ENCODE measurements around the gene PPP6R3. TPM values are rescaled to one million over a fixed set of nuclear protein-coding genes. Genes with fewer than 3 reads are reported as not detected.

The PPP6R3 gene
- total and polyA plus RNA-seq, 8 donors, result 19.5 to 236 (median 103) TPM

DNA sequence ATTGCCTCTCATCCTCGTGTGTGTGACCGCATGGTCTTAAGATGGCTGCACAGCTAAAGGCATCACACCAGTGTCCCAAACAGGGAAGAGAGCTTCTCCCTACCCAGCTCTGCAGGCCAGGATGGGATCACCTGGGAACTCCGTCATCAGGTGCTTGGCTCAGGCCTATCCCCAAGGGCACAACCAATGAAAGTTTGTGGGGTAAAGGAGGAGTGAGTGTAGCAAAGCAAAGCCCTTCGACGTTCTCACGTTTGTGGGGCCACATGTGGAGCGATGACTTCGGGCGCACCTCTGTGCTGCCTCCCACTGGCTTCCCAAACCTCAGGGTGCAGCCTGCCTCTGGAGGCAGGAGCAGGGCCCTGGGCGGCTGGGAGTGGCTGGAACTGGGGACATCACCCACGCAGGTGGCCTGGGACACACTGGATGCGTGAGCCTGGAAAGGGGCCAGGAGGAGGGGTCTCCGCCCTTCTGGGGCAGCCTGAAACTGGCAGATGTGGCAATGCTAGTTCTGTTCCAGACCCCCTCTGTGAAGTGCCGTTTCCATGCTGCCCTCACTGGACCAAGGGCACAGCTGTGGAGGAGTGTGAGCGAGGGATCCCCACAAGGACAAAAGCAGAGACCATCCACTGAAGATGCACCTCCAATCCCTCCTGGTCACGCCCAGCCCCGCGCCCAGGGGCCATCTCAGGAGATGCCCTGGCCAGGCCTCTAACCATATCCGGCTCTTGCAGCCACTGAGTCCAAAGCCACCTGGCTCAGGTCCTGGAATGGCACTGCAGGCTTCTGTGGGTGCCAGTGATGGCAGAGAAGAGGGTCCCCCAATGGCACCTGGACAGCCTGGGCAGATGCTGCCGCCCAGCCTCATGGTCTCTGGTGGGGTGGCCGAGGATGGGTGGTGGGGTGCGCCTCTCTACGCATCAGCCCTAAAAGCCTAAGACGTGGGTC, 193.2 kb downstream of the PPP6R3 start:
- DNase-seq, result no peak

DNA sequence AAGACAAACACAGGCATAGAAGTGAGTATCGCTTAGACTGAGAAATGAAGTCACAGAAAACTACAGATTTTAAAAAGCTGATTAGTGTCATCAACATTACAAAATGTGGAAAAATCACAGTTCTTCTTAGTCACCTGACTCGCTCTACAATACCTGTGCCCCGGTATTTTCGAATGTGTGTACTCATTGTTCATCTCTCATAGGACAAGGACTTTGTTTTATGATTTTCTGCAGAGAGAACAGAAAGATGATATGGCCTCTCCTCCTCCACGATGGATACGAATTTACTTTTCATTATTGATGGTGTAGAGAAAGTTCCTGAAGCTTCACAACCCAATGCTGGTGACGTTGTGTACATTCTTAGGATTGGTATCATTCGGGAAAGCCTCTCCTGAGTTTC, 194.4 kb downstream of the PPP6R3 start:
- Histone ChIP-seq H3K36me3 (no peaks in the 10 kb centered on the region), H3K4me3 (no peak overlapping the region), H3K4me1 (peaks cover 0 to 8% (median 3%) of the 10 kb centered on the region in 4 donors), H3K27ac (no peak overlapping the region), H3K27me3 (peaks cover 0 to 52% (median 9%) of the 10 kb centered on the region in 3 donors), H3K9me3 (peaks cover 0 to 15% (median 9%) of the 10 kb centered on the region in 4 donors)
- TF ChIP-seq, protein P1, sequence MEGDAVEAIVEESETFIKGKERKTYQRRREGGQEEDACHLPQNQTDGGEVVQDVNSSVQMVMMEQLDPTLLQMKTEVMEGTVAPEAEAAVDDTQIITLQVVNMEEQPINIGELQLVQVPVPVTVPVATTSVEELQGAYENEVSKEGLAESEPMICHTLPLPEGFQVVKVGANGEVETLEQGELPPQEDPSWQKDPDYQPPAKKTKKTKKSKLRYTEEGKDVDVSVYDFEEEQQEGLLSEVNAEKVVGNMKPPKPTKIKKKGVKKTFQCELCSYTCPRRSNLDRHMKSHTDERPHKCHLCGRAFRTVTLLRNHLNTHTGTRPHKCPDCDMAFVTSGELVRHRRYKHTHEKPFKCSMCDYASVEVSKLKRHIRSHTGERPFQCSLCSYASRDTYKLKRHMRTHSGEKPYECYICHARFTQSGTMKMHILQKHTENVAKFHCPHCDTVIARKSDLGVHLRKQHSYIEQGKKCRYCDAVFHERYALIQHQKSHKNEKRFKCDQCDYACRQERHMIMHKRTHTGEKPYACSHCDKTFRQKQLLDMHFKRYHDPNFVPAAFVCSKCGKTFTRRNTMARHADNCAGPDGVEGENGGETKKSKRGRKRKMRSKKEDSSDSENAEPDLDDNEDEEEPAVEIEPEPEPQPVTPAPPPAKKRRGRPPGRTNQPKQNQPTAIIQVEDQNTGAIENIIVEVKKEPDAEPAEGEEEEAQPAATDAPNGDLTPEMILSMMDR (IDR thresholded peaks at IDR 0.05), result no peak
- TF ChIP-seq POLR2AphosphoS5 (IDR thresholded peaks at IDR 0.05) (no peak), EP300 (IDR thresholded peaks at IDR 0.05) (no peak), POLR2A (IDR thresholded peaks at IDR 0.05) (no peak)
- intact Hi-C loops (cut with DNase I; ENCODE audit: low total_unique reads), result no loop called here
- DNase-seq, result no peak
- 83 to 91% (median 89%) methylated on average over 8 of the region's 8 CpGs for WGBS, 5 donors

More for the DNA sequence above, 193.2 kb downstream of the PPP6R3 start:
- peaks cover 0 to 58% (median 9%) of the 10 kb centered on the region in 3 donors for H3K27me3 ChIP-seq
- H3K4me3 ChIP-seq, result no peak overlapping the region
- intact Hi-C loops (cut with DNase I; ENCODE audit: low total_unique reads), result no loop called here
- no peaks in the 10 kb centered on the region for H3K4me1 ChIP-seq
- TF ChIP-seq POLR2AphosphoS5 (IDR thresholded peaks at IDR 0.05) (no peak), POLR2A (IDR thresholded peaks at IDR 0.05) (no peak), EP300 (IDR thresholded peaks at IDR 0.05) (no peak)
- TF ChIP-seq, protein P1 (IDR thresholded peaks at IDR 0.05), result no peak
- H3K9me3 ChIP-seq, result peaks cover 0 to 15% (median 9%) of the 10 kb centered on the region in 4 donors
- no peaks in the 10 kb centered on the region for H3K36me3 ChIP-seq
- WGBS, 5 donors, result 65 to 88% (median 75%) methylated on average over 17 to 24 of the region's 24 CpGs
- H3K27ac ChIP-seq, result no peak overlapping the region

DNA sequence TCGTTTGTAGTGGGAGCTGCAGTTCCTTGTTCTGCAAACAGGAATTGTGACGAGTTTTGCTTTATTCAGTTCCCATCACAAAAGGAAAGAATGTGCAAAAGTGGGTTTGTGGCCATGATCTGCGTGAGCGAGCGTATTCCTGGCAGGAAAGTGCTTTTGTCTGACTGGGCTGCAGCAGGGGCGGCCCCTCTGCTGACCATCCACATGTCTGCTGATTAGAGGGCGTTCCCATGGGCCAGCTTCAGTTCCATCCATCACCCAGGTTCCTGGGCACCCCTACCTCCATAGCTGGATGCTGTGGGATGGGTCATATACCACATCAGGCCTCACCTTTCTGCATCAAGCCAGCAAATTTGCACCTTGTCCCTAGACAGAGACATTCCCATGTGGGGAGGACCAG, 194.9 kb downstream of the PPP6R3 start:
- Histone ChIP-seq H3K9me3 (peaks cover 0 to 15% (median 9%) of the 10 kb centered on the region in 4 donors), H3K4me1 (peaks cover 0 to 8% (median 3%) of the 10 kb centered on the region in 4 donors), H3K4me3 (no peak overlapping the region), H3K27me3 (peaks cover 0 to 48% (median 9%) of the 10 kb centered on the region in 3 donors), H3K27ac (no peak overlapping the region), H3K36me3 (no peaks in the 10 kb centered on the region)
- intact Hi-C loops (cut with DNase I; ENCODE audit: low total_unique reads), result no loop called here
- no peak for TF ChIP-seq POLR2AphosphoS5 (IDR thresholded peaks at IDR 0.05)
- TF ChIP-seq, protein P1 (IDR thresholded peaks at IDR 0.05), result no peak
- WGBS, 5 donors, result 70 to 77% (median 71%) methylated on average over 7 of the region's 7 CpGs
- DNase-seq, result no peak

DNA sequence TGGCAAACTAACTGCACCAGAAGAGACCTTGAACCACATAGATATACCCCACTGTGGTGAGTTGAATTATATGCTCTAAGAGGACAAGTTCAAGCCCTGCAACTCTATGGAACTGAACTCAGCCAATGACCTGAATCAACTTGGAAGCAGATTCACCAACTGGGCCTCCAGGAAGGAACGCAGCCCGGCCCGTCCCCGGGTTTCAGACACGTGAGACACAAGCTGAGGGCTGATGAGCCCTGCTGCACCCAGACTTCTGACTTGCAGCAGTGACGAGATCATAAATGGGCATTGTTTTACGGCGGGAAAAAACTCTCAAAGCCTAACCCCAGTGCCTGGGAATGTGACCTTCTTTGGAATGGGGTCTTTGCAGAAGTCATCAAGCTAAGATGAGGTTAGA, 195.3 kb downstream of the PPP6R3 start:
- peaks cover 0 to 45% (median 7%) of the 10 kb centered on the region in 3 donors for H3K27me3 ChIP-seq
- no peak overlapping the region for H3K4me3 ChIP-seq
- DNase-seq, result no peak
- peaks cover 0 to 15% (median 9%) of the 10 kb centered on the region in 4 donors for H3K9me3 ChIP-seq
- TF ChIP-seq POLR2A (IDR thresholded peaks at IDR 0.05) (no peak), EP300 (IDR thresholded peaks at IDR 0.05) (no peak), POLR2AphosphoS5 (IDR thresholded peaks at IDR 0.05) (no peak)
- TF ChIP-seq, protein P1 (IDR thresholded peaks at IDR 0.05), result no peak
- peaks cover 0 to 8% (median 3%) of the 10 kb centered on the region in 4 donors for H3K4me1 ChIP-seq
- intact Hi-C loops (cut with DNase I; ENCODE audit: low total_unique reads), result no loop called here
- WGBS, 5 donors, result 84 to 92% (median 91%) methylated on average over 8 of the region's 8 CpGs
- H3K36me3 ChIP-seq, result no peaks in the 10 kb centered on the region
- no peak overlapping the region for H3K27ac ChIP-seq

All from stomach (tissue), 9 donors.